ENCODE data around the gene BORCS8.
"Not testable (repeated sequence)": the region's sequence is repeated elsewhere in the genome, so short reads cannot be mapped to it uniquely, and the experiment has no call there.

Gene BORCS8

DNA sequence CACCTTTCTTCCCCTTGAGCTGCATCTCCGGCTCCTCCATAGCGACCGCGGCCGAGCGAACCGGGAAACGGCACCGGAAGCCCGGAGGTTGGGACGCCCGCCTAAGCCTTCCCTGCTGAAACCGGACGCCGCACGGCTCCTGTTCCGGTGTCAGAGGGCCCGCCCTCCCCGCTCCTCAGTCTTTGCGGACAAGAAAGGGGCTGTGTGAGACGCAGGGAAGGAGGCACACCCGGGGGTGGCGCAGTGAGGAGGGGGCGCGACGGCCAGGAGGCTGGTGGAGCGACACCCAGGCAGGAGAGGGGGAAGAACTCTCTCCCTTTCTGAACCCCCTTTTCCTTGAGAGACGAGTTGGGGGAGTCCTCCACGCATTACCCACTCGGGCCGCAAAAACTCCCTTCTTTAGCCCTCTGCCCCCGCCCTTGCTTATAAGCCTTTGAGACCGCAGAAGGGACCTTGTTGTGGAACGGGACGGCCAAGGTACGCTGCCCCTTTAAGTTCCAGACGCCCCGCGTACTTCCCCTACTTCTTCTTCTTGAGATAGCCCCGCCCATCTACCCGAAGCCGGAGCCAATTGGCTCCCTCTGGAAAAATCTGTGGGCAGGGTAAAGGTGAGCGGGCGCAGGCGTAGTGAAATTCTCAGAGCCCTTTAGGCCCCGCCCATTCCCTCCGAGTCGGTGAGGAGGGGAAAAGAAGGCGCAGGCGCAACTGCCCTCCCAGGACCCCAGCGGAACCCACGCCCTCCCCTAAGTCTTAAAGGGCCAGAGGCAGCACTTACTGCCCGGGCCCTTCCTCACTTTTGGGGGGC lies at the start of gene BORCS8, which contains the start of gene RFXANK:
Gene BORCS8 (minus strand): TSS at position 75 of the 805 bp plus-strand sequence. CDS start 35 bp downstream, at position 40.
Gene RFXANK (plus strand): TSS at position 181 of the 805 bp plus-strand sequence. CDS start 1,689 bp downstream, outside the sequence.
- peak; percentile 97 to 99 for DNase-seq (ENCODE audit: low read depth in 2 of 2)

DNA sequence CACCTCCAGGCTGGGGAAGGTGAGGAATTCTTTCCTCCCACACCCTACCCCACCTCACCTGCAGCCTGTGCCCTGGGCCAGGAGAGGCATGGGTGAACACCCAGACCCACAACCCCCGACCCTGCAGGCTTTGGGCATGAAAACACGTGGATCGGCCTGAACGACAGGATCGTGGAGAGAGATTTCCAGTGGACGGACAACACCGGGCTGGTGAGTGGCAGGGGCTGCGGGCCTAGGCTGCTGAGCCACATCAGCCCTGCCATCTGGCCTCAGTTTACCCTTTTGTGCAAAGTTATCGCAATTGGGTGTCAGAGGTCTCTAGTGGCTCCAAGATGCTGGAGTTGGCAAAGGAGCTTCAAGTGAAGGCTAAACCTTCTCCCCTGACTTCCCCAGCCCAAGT lies 48.5 kb upstream of the BORCS8 start:
- no peak for DNase-seq (ENCODE audit: low read depth in 2 of 2)

DNA sequence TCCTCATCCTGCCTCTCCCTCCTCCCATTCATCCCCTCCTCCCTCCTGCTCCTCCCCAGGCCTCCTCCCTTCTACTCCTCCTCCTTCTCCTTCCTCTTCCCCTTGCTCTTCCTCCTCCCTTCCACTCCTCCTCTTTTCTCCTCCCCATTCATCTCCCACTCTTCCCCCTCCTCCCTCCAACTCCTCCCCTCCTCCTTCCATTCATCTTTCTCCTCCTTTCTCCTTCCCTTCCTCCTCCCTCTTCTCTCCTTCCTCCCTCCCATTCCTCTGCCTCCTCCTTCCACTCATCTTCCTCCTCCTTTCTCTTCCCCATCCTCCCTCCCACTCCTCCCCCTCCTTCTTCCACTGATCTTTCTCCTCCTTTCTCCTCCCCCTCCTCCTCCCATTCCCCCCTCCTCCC lies 47.7 kb upstream of the BORCS8 start:
- DNase-seq (ENCODE audit: low read depth in 2 of 2), result no peak

DNA sequence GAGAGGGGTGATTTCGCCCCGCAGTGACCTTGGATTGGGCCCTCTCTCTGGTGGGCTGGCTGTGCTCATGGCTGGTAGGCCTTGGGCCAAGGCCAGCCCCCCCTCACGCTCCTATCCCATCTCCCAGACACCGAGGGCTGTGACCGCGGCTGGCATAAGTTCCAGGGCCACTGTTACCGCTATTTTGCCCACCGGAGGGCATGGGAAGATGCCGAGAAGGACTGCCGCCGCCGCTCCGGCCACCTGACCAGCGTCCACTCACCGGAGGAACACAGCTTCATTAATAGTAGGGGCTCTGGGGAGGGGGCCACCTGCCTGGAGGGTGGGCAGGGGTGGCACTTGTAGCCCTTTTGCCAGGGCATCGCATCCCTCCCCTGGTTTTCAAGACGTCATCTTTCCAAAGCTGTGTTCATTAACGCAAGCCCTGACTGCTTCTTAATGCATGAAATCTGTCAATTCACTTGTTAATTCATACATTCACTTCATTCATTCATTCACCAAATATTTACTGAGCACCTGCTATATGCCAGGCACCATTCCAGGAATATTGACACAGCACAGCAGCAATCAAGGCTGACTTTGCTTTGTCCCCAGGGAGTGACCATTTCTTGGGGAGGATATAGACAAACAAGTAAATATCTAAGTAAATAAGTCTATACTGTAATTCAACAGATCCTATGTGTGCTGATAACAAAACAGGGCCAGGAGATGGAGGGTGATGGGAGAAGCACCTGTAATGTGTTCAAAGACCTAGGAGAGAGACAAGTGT lies 46.4 kb upstream of the BORCS8 start:
- no peak for DNase-seq (ENCODE audit: low read depth in 2 of 2)

DNA sequence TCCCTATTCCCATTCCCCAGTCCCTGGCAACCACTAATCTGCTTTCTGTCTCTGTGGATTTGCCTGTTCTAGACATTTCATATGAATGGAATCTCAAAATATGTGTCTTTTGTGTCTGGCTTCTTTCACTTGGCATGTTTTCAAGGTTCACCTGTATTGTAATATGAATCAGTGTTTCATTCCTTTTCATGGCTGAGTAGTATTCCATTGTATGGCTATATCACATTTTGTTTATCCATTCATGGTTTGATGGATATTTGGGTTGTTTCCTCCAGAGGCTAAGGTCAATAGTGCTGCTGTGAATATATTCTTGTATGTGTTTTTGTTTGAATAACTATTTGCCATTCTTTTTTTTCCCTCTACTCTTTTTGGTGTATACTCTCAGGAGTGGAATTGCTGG lies 44.2 kb upstream of the BORCS8 start:
- no peak for DNase-seq (ENCODE audit: low read depth in 2 of 2)

DNA sequence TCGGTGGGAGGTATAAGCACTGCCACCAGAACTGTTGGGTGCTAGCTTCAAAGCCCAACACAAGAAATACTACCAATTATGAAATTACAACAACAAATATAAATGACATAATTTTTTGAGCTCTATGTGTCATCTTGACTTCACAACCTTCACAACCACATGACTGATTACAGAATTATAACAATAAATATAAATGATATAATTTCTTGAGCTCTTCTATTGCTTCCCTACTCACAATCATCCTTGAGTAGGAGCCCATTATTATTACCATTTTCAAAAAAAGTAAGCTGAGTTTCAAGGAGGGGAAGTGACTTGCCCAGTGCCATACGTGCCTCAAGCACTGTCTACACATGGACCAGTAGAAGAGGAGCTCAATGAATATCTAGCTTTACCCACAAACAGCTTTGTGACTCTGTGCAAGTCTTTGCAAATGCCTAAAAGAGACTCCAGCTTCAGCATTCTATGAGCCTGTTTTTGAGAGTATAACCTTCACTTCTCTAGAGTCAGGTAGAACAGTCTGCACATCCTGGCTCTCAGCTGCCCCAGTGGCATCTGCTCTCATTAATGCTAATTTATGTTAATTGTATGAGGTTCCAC lies 42.4 kb upstream of the BORCS8 start:
- DNase-seq (ENCODE audit: low read depth in 2 of 2), result no peak

DNA sequence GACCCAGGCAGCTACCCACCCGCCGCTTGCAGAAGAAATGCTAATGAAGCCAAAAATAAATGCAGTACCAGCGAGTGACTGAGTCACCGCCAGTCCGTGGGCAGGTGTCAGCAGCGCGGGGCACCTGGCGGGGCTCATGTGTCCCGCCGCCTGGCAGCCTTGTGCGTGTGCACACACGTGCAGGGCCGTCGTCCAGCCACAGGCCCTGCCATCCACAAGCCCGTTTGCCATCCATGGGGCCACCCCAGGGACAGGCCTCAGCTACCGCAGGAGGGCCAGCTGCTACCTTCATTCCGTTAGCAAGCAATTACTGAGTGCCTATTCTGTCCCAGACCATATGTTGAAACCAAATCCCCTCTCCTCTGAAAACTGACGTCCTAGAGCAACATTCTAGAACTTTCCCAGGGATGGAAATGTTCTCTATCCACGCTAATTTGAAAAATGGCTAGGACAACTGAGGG lies 40.3 kb upstream of the BORCS8 start:
- DNase-seq (ENCODE audit: low read depth in 2 of 2), result no peak

DNA sequence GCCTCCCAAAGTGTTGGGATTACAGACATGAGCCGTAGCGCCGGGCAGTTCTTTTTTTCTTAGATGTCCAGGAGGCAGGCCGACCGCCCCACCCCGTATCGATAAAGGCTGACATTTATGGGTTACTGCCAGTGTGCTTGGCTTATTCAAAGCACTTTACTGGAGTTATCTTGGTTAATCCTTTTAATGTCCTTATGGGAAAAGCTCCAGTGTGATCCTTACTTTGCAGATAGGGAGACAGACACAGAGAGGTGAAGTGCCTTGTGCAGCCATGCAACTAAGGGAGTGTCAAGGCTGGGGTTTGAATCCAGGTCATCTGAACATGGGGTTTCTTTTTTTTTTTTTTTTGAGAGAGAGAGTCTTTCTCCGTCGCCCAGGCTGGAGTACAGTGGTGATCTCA lies 39.0 kb upstream of the BORCS8 start:
- no peak for DNase-seq (ENCODE audit: low read depth in 2 of 2)

DNA sequence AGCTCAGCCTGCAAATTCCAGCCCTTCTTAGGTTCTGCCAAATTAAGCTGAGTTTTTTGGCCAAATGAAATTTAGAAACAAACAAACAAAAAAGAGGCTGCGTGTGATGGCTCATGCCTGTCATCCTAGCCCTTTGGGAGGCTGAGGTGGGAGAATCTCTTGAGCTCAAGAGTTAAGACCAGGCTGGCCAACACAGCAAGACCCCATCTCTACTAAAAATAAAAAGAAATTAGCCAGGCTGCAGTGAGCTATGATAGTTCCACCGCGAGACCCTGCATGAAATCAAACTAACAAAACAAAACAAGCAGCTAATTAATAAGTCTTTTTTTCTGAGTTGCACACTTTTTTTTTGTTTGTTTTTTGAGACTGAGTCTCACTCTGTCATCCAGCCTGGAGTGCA lies 37.7 kb upstream of the BORCS8 start:
- DNase-seq (ENCODE audit: low read depth in 2 of 2), result no peak

DNA sequence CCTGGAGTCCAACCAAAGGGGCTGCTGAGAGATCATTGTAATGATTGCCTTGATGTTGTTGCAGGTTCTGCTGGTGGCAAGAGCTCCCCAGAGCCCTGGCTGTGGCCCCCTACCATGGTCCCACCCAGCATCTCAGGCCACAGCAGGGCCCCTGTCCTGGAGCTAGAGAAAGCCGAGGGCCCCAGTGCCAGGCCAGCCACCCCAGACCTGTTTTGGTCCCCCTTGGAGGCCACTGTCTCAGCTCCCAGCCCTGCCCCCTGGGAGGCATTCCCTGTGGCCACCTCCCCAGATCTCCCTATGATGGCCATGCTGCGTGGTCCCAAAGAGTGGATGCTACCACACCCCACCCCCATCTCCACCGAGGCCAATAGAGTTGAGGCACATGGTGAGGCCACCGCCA lies 35.3 kb upstream of the BORCS8 start:
- DNase-seq (ENCODE audit: low read depth in 2 of 2), result no peak

DNA sequence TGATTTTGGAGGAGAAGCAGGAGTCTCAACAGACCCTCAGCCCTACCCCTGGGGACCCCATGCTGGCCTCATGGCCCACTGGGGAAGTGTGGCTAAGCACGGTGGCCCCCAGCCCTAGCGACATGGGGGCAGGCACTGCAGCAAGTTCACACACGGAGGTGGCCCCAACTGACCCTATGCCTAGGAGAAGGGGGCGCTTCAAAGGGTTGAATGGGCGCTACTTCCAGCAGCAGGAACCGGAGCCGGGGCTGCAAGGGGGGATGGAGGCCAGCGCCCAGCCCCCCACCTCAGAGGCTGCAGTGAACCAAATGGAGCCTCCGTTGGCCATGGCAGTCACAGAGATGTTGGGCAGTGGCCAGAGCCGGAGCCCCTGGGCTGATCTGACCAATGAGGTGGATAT lies 34.7 kb upstream of the BORCS8 start:
- no peak for DNase-seq (ENCODE audit: low read depth in 2 of 2)

DNA sequence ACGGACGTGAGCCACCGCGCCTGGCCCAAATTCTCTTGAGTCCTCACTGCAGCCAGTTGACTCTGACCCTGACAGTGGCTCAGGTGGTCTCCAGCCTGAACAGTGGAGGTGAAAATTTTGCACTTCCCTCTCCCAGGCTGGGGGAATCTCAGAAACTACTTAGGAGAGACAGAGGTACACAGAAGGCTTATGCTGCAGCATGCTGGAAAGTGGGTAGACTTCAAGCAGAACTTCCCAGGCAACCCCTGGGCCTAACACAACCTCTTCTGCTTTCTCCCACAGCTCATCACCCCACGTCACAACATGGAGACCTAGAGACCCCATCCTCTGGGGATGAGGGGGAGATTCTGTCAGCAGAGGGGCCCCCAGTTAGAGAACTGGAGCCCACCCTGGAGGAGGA lies 34.3 kb upstream of the BORCS8 start:
- DNase-seq (ENCODE audit: low read depth in 2 of 2), result no peak

DNA sequence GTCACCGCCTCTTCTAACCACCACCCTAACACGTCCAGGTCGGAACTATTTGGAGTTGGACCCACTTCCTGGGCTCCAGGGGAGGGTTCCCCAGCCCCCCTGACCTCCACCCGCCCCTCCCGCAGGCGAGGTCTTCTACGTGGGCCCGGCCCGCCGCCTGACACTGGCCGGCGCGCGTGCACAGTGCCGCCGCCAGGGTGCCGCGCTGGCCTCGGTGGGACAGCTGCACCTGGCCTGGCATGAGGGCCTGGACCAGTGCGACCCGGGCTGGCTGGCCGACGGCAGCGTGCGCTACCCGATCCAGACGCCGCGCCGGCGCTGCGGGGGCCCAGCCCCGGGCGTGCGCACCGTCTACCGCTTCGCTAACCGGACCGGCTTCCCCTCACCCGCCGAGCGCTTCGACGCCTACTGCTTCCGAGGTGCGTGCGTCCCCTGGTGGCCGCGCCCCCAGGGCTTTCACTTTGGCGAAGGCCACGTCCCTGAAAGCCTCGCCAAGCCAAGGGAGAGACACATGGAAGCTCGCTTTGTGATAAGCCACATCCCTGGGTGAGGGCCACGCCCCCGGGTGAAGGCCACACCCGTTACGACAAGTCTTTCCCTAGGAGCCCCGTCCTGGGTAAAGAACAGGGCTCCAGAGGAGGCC lies 33.0 kb upstream of the BORCS8 start:
- DNase-seq (ENCODE audit: low read depth in 2 of 2), result peak; percentile 64 to 71

DNA sequence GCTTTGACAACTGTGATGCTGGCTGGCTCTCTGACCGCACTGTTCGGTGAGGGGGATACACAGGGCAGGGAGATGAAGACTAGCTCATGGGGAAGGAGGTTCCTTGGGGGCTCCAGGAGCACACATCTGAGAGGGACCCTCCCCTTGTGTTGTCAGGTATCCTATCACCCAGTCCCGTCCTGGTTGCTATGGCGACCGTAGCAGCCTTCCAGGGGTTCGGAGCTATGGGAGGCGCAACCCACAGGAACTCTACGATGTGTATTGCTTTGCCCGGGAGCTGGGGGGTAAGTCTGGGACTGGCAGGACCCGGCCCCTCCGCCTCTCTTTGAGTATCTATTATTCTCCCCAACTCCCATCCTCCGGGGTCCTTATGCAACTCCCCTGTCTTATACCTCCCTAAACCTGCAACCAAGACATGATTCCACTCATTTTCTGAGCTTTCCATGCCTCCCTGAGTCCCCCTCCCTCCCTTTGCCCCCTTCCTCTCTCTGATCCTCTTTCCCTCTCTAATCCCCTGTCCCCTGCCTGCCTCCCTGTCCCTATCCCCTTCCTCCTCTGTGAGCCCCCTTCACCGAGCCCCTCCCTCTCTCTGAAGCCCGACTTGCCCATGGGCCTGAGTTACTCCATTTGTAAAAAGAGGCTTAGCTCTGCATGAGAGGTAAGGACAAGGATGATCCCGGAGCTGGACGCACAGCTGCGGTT lies 32.3 kb upstream of the BORCS8 start:
- no peak for DNase-seq (ENCODE audit: low read depth in 2 of 2)

DNA sequence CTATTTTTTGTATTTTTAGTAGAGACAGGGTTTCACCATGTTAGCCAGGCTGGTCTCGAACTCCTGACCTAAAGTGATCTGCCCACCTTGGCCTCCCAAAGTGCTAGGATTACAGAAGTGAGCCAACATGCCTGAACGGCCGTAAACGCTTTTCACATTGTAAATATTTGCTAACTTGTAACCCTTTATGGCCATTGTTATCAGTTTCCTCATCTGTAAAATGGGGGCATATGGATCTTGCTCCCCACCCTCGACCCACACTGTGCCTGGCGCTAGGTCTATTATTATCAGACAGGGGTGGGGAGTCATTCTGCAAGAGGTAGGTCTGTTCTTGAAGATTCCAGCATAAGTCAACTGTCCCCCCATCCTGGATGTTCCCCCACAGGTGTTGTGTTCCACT lies 31.7 kb upstream of the BORCS8 start:
- no peak for DNase-seq (ENCODE audit: low read depth in 2 of 2)

DNA sequence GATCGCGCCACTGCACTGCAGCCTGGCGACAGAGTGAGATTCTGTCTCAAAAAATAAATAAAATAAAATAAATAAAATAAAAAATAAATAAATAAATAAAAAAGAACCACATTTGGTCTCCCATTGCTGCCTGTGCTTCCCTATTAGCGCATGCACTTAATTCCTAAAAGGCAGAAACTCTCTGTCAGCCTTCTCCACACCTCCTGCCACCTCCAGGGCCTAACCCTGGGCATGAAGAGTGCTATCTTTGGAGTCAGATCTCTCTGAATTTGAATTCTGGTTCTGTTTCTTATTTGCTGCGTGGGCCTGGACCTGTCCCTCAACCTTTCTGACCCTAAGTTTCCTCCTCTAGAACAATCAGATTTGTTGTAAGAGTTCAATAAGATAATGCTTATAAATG lies 31.1 kb upstream of the BORCS8 start:
- DNase-seq (ENCODE audit: low read depth in 2 of 2), result no peak

DNA sequence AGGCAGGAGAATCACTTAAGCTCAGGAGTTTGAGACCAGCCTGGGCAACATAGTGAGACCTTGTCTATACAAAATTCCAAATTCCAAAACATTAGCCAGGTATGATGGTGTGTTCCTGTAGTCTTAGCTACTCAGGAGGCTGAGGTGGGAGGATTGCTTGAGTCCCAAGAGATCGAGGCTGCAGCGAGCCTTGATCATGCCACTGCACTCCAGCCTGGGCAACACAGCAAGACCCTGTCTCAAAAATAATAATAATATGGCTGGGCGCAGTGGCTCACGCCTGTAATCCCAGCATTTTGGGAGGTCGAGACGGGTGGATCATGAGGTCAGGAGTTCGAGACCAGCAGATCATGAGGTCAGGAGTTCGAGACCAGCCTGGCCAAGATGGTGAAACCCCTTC lies 29.0 kb upstream of the BORCS8 start:
- not testable (repeated sequence) for DNase-seq (ENCODE audit: low read depth in 2 of 2)

DNA sequence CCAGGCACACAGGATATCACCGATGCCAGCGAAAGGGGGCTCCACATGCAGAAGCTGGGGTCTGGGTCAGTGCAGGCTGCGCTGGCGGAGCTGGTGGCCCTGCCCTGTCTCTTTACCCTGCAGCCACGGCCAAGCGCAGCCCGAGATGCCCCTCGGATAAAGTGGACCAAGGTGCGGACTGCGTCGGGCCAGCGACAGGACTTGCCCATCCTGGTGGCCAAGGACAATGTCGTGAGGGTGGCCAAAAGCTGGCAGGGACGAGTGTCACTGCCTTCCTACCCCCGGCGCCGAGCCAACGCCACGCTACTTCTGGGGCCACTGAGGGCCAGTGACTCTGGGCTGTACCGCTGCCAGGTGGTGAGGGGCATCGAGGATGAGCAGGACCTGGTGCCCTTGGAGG lies 27.0 kb upstream of the BORCS8 start:
- DNase-seq (ENCODE audit: low read depth in 2 of 2), result no peak

DNA sequence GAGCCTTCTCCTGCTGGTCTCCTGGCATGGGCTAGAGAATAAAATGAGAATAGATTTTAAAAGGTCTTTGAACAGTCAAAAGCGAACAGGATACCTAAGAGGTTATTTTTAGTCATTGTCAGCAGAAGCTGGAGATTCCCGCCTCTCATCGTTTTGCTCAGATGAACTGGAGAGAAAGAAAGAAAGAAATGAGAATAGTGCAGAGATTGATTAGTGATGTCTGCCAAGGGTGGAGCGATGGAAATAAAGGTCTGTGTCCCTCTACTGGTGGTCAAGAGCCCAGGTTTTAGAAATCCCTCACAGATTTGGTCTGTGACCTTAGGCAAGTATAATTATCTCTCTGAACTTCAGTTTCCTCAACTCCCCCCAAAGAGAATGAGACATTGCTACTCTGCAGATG lies 25.1 kb upstream of the BORCS8 start:
- DNase-seq (ENCODE audit: low read depth in 2 of 2), result no peak

DNA sequence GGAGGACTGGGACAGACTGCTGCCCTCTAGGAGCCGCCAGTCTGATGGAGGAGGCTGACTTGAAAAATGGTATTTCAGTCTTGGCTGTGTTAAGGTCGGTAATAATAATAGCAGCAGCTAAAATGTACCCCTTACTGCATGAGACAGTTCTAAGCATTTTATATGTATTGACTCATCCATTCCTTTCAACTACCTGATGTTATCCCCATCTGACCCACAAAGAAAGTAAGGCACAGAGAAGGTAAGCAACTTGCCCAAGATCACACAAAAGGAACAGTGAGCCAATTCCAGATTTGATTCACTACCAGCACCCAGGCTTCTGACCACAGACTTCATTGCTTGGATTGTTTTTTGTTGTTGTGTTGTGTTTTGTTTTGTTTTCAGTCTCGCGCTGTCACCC lies 23.8 kb upstream of the BORCS8 start:
- no peak for DNase-seq (ENCODE audit: low read depth in 2 of 2)

DNA sequence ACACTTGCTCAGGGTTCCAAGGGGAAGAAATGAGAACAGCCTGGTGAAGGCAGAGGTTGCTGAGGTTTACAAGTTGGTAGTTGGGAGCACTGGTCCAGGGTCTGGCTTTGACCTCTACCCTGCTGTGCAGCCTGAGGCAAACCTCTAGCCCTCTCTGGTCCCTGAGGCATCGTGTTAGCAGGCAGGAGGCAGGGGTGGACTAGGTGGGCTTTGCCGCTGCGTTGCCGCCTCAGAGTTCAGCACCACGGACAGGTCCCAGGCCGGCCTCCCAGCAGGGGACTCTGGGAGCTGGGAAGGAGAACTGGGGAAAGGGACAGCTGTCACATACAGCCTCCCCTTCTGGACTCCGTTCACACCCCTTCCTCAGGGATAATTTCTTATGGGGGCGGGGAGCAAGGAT lies 22.9 kb upstream of the BORCS8 start:
- peak in 1 of 2 donors; percentile 37 for DNase-seq (ENCODE audit: low read depth in 2 of 2)

DNA sequence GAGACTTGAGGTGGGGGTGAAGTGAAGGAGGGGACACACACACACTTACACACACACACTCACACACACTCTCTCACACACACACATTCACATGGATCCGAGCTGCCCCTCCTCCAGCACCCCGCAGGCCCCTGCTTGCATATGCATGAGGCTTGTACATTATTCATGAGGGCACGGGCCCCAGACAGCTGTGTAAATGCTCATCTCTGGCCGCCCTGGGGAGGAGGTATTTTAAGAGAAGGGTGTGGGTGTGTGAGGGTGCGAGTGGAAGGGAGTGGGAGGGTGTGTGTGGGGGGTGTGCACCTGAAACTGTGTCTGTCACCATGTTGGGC lies 22.2 kb upstream of the BORCS8 start:
- DNase-seq (ENCODE audit: low read depth in 2 of 2), result no peak
